Measurements from ENCODE around the gene TOE1.

The TOE1 gene

DNA sequence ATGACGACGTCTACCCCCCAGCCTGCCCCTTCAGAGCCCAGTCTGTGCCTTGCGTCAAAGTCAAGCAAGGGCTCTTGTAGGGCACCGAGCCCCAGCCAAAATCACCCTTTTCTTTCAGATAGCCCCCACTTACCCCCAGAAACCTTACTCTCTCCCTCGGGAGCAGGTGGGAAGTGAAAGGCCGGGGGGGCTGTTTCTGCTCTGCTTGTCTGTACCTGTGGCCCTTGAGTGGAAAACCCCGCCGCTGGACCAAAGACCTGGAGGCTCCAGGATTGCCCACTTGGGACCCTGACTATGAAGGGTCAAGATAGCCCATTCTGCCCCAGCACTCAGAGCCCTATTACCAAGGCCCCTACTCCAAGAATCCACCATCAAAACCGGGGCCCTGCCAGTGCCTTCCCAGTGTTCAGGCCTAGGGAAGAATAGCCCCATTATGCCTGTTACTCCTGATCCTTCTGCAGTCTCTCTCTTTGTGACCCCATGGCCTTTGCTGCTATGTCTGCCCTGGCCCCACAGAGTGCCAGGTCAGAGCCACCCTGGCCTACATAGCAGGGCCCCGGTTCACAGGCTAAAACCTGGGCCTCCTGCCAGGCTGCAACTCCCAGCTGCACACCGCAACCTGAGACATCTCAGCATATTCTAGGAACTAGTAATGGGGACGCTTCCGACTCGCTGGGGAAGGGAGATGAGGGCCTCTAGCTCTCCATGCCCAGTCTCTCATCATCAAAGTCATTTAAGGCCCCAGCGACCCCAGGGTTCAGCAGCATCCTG, 35.5 kb upstream of the TOE1 start:
- Histone ChIP-seq H3K27me3 (ENCODE audit: control insufficient read depth, insufficient read depth, low read length, poor library complexity, severe bottlenecking) (no peaks in the 10 kb centered on the region), H3K27ac (ENCODE audit: insufficient read depth, low read depth, low read length, poor library complexity, severe bottlenecking) (peak overlapping the region; percentile 85), H3K4me3 (ENCODE audit: insufficient read depth, low read depth, low read length) (peak overlapping the region; percentile 69), H3K36me3 (ENCODE audit: control insufficient read depth, insufficient read depth, low read length) (no peaks in the 10 kb centered on the region), H3K9me3 (ENCODE audit: control insufficient read depth, low read length) (no peaks in the 10 kb centered on the region), H3K4me1 (ENCODE audit: control insufficient read depth, insufficient read depth, low read length) (peaks cover 20% of the 10 kb centered on the region)
- 68 to 73% methylated on average over 15 of the region's 15 CpGs for WGBS, 2 experiments

GRCh38 chr1:45305231-45305630, 34.7 kb upstream of the TOE1 start:
- no peaks in the 10 kb centered on the region for H3K36me3 ChIP-seq (ENCODE audit: control insufficient read depth, insufficient read depth, low read length)
- H3K27ac ChIP-seq (ENCODE audit: insufficient read depth, low read depth, low read length, poor library complexity, severe bottlenecking), result no peak overlapping the region
- peaks cover 20% of the 10 kb centered on the region for H3K4me1 ChIP-seq (ENCODE audit: control insufficient read depth, insufficient read depth, low read length)
- no peaks in the 10 kb centered on the region for H3K9me3 ChIP-seq (ENCODE audit: control insufficient read depth, low read length)
- 87 to 89% methylated on average over 10 of the region's 10 CpGs for WGBS, 2 experiments
- H3K4me3 ChIP-seq (ENCODE audit: insufficient read depth, low read depth, low read length), result no peak overlapping the region
- no peaks in the 10 kb centered on the region for H3K27me3 ChIP-seq (ENCODE audit: control insufficient read depth, insufficient read depth, low read length, poor library complexity, severe bottlenecking)

GRCh38 chr1:45306319-45306718, 33.7 kb upstream of the TOE1 start:
- Histone ChIP-seq H3K4me1 (ENCODE audit: control insufficient read depth, insufficient read depth, low read length) (peaks cover 20% of the 10 kb centered on the region), H3K27me3 (ENCODE audit: control insufficient read depth, insufficient read depth, low read length, poor library complexity, severe bottlenecking) (no peaks in the 10 kb centered on the region), H3K36me3 (ENCODE audit: control insufficient read depth, insufficient read depth, low read length) (no peaks in the 10 kb centered on the region), H3K4me3 (ENCODE audit: insufficient read depth, low read depth, low read length) (no peak overlapping the region), H3K9me3 (ENCODE audit: control insufficient read depth, low read length) (peaks cover under 1% of the 10 kb centered on the region), H3K27ac (ENCODE audit: insufficient read depth, low read depth, low read length, poor library complexity, severe bottlenecking) (no peak overlapping the region)
- WGBS, 2 experiments, result 36 to 47% methylated on average over 8 of the region's 8 CpGs

- peaks cover 20% of the 10 kb centered on the region for H3K4me1 ChIP-seq (ENCODE audit: control insufficient read depth, insufficient read depth, low read length)
- H3K27ac ChIP-seq (ENCODE audit: insufficient read depth, low read depth, low read length, poor library complexity, severe bottlenecking), result no peak overlapping the region
- WGBS, 2 experiments, result no CpG with 5 or more reads among the region's 3 CpGs
Observed at GRCh38 chr1:45306905-45307304, 33.1 kb upstream of the TOE1 start.

GRCh38 chr1:45314266-45314665, 25.7 kb upstream of the TOE1 start:
- Histone ChIP-seq H3K4me1 (ENCODE audit: control insufficient read depth, insufficient read depth, low read length) (no peaks in the 10 kb centered on the region), H3K36me3 (ENCODE audit: control insufficient read depth, insufficient read depth, low read length) (no peaks in the 10 kb centered on the region), H3K27ac (ENCODE audit: insufficient read depth, low read depth, low read length, poor library complexity, severe bottlenecking) (no peak overlapping the region), H3K4me3 (ENCODE audit: insufficient read depth, low read depth, low read length) (no peak overlapping the region), H3K27me3 (ENCODE audit: control insufficient read depth, insufficient read depth, low read length, poor library complexity, severe bottlenecking) (no peaks in the 10 kb centered on the region), H3K9me3 (ENCODE audit: control insufficient read depth, low read length) (peaks cover 3% of the 10 kb centered on the region)
- WGBS, 2 experiments, result 93 to 100% methylated on average over 2 of the region's 3 CpGs

More at GRCh38 chr1:45306905-45307304, 33.1 kb upstream of the TOE1 start:
- Histone ChIP-seq H3K27me3 (ENCODE audit: control insufficient read depth, insufficient read depth, low read length, poor library complexity, severe bottlenecking) (no peaks in the 10 kb centered on the region), H3K4me3 (ENCODE audit: insufficient read depth, low read depth, low read length) (no peak overlapping the region), H3K36me3 (ENCODE audit: control insufficient read depth, insufficient read depth, low read length) (no peaks in the 10 kb centered on the region), H3K9me3 (ENCODE audit: control insufficient read depth, low read length) (peaks cover 3% of the 10 kb centered on the region)

DNA sequence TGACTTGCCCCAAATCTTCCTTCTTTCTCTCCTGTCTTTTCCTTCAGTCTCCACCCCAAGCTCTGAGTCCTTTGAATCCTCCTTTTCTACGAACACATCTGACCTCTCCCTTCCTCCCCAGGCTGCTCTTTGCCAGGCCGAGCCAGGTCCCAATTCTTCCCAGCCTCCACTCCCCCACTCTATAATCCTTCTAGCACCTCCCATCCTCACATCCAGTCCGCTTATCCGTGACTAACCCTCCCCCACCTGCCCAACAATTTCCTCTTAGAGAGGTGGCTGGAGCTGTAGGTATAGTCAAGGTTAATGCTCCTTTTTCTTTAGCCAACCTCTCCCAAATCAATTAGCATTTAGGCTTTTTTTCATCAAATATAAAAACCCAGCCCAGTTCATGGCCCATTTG, 22.8 kb upstream of the TOE1 start:
- no peak overlapping the region for H3K4me3 ChIP-seq (ENCODE audit: insufficient read depth, low read depth, low read length)
- no peaks in the 10 kb centered on the region for H3K27me3 ChIP-seq (ENCODE audit: control insufficient read depth, insufficient read depth, low read length, poor library complexity, severe bottlenecking)
- H3K36me3 ChIP-seq (ENCODE audit: control insufficient read depth, insufficient read depth, low read length), result no peaks in the 10 kb centered on the region
- no peaks in the 10 kb centered on the region for H3K4me1 ChIP-seq (ENCODE audit: control insufficient read depth, insufficient read depth, low read length)
- no peaks in the 10 kb centered on the region for H3K9me3 ChIP-seq (ENCODE audit: control insufficient read depth, low read length)
- no peak overlapping the region for H3K27ac ChIP-seq (ENCODE audit: insufficient read depth, low read depth, low read length, poor library complexity, severe bottlenecking)
- WGBS, 2 experiments, result 51 to 57% methylated on average over 4 of the region's 4 CpGs

- no peaks in the 10 kb centered on the region for H3K27me3 ChIP-seq (ENCODE audit: control insufficient read depth, insufficient read depth, low read length, poor library complexity, severe bottlenecking)
- WGBS, 2 experiments, result 89 to 94% methylated on average over 4 of the region's 4 CpGs
- H3K4me3 ChIP-seq (ENCODE audit: insufficient read depth, low read depth, low read length), result no peak overlapping the region
- H3K36me3 ChIP-seq (ENCODE audit: control insufficient read depth, insufficient read depth, low read length), result no peaks in the 10 kb centered on the region
- no peaks in the 10 kb centered on the region for H3K4me1 ChIP-seq (ENCODE audit: control insufficient read depth, insufficient read depth, low read length)
- H3K27ac ChIP-seq (ENCODE audit: insufficient read depth, low read depth, low read length, poor library complexity, severe bottlenecking), result no peak overlapping the region
- no peaks in the 10 kb centered on the region for H3K9me3 ChIP-seq (ENCODE audit: control insufficient read depth, low read length)
Observed at GRCh38 chr1:45319761-45320160, 20.2 kb upstream of the TOE1 start.

DNA sequence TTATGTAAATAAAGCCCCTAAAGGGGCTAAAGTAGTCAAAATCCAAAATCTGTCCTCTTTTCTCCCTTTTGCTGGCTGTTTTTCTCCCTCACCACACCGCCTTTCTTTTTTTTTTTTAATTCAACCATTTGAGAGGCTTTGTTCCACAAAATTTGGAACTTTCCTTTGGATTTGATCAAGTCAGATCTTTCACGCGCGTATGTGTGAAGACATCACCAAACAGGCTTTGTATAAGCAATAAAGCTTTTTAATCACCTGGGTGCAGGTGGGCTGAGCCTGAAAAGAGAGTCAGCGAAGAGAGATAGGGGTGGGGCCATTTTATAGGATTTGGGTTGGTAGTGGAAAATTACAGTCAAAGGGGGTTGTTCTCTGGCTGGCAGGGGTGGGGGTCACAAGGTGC, 18.5 kb upstream of the TOE1 start:
- Histone ChIP-seq H3K36me3 (ENCODE audit: control insufficient read depth, insufficient read depth, low read length) (no peaks in the 10 kb centered on the region), H3K27me3 (ENCODE audit: control insufficient read depth, insufficient read depth, low read length, poor library complexity, severe bottlenecking) (no peaks in the 10 kb centered on the region), H3K4me1 (ENCODE audit: control insufficient read depth, insufficient read depth, low read length) (no peaks in the 10 kb centered on the region), H3K27ac (ENCODE audit: insufficient read depth, low read depth, low read length, poor library complexity, severe bottlenecking) (no peak overlapping the region), H3K9me3 (ENCODE audit: control insufficient read depth, low read length) (no peaks in the 10 kb centered on the region), H3K4me3 (ENCODE audit: insufficient read depth, low read depth, low read length) (no peak overlapping the region)
- WGBS, 2 experiments, result 65 to 67% methylated on average over 5 of the region's 5 CpGs

DNA sequence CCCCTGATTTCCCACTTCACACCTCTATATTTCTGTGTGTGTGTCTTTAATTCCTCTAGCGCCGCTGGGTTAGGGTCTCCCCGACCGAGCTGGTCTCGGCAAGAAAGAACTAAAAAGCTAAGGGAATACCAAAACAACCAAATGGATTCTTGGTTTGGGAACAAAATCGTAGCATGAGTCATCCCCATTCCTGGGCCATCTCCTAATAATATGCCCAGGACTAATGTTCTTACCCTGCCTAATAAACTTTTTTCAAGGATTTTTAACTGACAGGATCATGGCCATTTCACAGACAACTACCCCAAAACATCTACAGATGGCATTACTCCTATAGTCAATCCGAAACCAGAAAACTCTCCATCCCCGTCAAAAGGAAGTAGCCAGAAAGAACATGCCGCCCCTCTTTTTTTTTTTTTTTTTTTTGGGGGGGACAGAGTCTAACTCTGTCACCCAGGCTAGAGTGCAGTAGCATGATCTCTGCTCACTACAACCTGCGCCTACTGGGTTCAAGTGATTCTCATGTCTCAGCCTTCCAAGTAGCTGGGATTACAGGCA, 17.4 kb upstream of the TOE1 start:
- peaks cover under 1% of the 10 kb centered on the region for H3K36me3 ChIP-seq (ENCODE audit: control insufficient read depth, insufficient read depth, low read length)
- H3K9me3 ChIP-seq (ENCODE audit: control insufficient read depth, low read length), result no peaks in the 10 kb centered on the region
- 86 to 88% methylated on average over 10 of the region's 10 CpGs for WGBS, 2 experiments
- no peaks in the 10 kb centered on the region for H3K4me1 ChIP-seq (ENCODE audit: control insufficient read depth, insufficient read depth, low read length)
- H3K27ac ChIP-seq (ENCODE audit: insufficient read depth, low read depth, low read length, poor library complexity, severe bottlenecking), result no peak overlapping the region
- no peak overlapping the region for H3K4me3 ChIP-seq (ENCODE audit: insufficient read depth, low read depth, low read length)
- H3K27me3 ChIP-seq (ENCODE audit: control insufficient read depth, insufficient read depth, low read length, poor library complexity, severe bottlenecking), result no peaks in the 10 kb centered on the region

DNA sequence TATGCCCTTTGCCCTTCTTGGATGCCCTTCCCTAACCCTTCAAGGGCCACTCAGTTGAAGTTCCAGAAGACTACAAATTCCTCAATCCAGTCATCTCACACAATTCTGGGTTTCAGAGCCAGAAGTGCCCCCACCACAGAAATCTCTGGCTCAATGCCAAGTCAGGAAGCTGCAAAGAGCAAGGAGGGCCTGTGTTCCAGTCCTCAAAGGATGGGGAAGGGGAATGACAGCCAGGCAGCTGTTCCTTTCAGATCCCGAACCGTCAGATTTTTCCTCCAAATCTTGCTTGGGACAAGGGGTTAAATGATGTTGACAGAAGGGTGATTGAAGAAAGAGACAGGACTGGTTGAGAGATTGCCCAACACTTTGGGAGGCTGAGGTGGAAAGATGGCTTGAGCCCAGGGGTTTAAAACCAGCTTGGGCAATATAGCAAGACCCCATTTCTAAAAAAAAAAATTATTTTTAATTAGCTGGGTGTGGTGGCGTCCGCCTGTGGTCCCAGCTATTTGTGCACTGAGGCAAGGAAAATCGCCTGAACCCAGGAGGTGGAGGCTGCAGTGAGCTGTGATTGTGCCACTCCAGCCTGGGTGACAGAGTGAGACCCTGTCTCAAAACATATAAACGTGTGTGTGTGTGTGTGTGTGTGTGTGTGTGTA, 14.0 kb upstream of the TOE1 start:
- H3K4me1 ChIP-seq (ENCODE audit: control insufficient read depth, insufficient read depth, low read length), result peaks cover 14% of the 10 kb centered on the region
- no peaks in the 10 kb centered on the region for H3K27me3 ChIP-seq (ENCODE audit: control insufficient read depth, insufficient read depth, low read length, poor library complexity, severe bottlenecking)
- H3K9me3 ChIP-seq (ENCODE audit: control insufficient read depth, low read length), result no peaks in the 10 kb centered on the region
- no peak overlapping the region for H3K27ac ChIP-seq (ENCODE audit: insufficient read depth, low read depth, low read length, poor library complexity, severe bottlenecking)
- no peak overlapping the region for H3K4me3 ChIP-seq (ENCODE audit: insufficient read depth, low read depth, low read length)
- WGBS, 2 experiments, result 82 to 87% methylated on average over 6 of the region's 6 CpGs
- H3K36me3 ChIP-seq (ENCODE audit: control insufficient read depth, insufficient read depth, low read length), result peaks cover 12% of the 10 kb centered on the region
